Measurements from ENCODE around the gene GFRA1.

The GFRA1 gene

DNA sequence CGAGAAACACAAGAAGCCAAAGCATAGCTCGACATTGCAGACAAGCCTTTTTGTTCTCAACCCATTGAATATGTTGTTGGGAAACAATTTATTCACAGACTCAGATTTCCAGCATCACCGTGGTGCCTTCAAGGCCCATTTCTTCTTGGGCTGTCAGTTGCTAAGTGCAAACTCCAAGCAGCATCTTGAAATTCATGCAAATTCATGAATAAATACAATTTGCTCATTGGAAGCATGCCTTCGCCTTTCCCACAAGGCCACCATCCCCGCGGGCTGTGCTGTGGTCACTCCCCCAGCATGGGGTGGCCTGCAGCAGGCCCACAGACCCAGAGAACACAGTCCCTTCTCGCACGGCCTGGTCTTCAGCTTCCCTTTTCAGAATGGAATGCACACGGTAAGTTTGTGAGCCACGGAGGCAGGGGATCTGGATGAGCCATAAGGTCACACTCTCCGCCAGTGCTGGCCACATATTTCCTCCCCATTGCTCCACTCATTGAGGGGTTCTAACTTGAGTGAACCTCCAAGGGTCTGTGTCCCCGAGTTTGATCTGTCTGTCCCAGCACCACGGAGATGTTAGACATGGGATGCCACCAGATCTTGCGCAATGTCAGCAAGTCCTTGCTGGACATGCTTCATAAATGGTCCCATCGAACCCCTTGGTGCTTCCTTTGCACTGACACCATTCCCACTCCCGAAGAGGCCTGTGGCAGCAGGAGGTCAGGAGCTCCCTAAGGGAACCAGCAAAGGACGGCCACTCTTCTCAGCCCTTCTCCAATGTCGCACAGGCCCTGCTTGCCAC is 109.5 kb downstream of the GFRA1 start:
- TF ChIP-seq, protein P1, sequence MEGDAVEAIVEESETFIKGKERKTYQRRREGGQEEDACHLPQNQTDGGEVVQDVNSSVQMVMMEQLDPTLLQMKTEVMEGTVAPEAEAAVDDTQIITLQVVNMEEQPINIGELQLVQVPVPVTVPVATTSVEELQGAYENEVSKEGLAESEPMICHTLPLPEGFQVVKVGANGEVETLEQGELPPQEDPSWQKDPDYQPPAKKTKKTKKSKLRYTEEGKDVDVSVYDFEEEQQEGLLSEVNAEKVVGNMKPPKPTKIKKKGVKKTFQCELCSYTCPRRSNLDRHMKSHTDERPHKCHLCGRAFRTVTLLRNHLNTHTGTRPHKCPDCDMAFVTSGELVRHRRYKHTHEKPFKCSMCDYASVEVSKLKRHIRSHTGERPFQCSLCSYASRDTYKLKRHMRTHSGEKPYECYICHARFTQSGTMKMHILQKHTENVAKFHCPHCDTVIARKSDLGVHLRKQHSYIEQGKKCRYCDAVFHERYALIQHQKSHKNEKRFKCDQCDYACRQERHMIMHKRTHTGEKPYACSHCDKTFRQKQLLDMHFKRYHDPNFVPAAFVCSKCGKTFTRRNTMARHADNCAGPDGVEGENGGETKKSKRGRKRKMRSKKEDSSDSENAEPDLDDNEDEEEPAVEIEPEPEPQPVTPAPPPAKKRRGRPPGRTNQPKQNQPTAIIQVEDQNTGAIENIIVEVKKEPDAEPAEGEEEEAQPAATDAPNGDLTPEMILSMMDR (IDR thresholded peaks at IDR 0.05), result no peak
- no peaks in the 10 kb centered on the region for H3K4me1 ChIP-seq (ENCODE audit: control insufficient read depth in 1 of 2, insufficient read depth in 1 of 2, low read depth in 1 of 2, low read length in 1 of 2)
- no peak overlapping the region for H3K27ac ChIP-seq

DNA sequence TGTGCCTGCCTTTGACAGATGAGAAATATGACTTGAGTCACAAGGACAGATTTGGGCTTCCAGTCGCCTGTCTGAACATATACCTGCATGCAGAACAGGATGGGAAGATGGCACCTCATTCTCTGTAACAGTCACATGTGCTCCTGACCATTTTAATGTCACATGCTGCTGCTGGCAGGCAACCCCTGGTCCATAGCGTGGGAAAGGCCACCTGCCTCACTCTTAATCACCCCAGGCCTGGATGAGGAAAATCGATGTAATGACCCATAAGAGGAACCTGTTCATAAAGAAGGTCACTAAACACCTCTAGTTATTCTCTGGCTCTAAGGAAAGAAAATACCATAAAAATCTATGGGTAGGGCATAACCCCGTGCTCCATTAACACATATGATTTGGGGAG is 110.2 kb downstream of the GFRA1 start:
- no peaks in the 10 kb centered on the region for H3K4me1 ChIP-seq (ENCODE audit: control insufficient read depth in 1 of 2, insufficient read depth in 1 of 2, low read depth in 1 of 2, low read length in 1 of 2)
- TF ChIP-seq, protein P1 (IDR thresholded peaks at IDR 0.05), result no peak
- no peaks in the 10 kb centered on the region for H3K9me3 ChIP-seq
- no peaks in the 10 kb centered on the region for H3K36me3 ChIP-seq
- H3K4me3 ChIP-seq (ENCODE audit: low read depth in 1 of 2, low read length in 1 of 2), result no peak overlapping the region
- no peaks in the 10 kb centered on the region for H3K27me3 ChIP-seq
- no peak overlapping the region for H3K27ac ChIP-seq

More for the DNA sequence above, 109.5 kb downstream of the GFRA1 start:
- H3K27me3 ChIP-seq, result no peaks in the 10 kb centered on the region
- no peak overlapping the region for H3K4me3 ChIP-seq (ENCODE audit: low read depth in 1 of 2, low read length in 1 of 2)
- H3K9me3 ChIP-seq, result no peaks in the 10 kb centered on the region
- no peaks in the 10 kb centered on the region for H3K36me3 ChIP-seq

DNA sequence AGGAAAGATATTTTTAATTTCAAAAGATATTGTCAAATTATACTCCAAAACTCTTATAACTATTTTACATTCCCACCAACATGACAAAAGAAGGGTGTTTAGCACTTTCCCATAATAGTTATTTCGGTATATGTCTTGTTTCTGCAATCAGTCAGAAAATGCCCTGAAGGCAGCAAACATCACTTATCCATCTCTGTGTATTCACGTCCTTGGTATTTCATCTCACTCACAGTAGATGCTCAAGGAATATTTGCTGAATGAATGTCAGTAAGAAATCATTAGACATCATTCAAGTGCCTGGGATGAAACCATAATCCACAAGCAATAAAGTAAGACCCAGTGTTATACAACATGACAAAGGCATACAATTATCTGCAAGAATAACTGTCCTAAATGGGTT is 112.7 kb downstream of the GFRA1 start:
- Histone ChIP-seq H3K36me3 (no peaks in the 10 kb centered on the region), H3K4me1 (ENCODE audit: control insufficient read depth in 1 of 2, insufficient read depth in 1 of 2, low read depth in 1 of 2, low read length in 1 of 2) (no peaks in the 10 kb centered on the region)

DNA sequence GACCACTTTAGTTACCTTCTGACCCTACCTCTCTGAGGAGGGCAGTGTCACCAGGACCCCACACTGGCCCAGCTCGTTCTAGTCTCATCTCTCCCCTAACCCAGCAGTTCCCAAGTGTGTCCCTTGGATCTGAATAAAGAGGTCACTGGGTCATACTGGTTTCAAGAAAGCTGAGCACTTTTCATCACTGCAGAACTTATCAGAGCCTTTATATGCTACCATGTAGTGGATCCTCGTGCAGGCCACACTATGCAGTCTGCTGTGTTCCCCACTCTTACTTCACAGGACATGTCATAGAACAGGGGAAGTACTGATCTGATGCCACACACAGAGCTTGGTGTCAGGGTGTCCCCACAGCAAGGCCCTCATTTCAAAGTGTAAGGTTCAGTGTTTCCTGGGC is 113.8 kb downstream of the GFRA1 start:
- Histone ChIP-seq H3K27me3 (no peaks in the 10 kb centered on the region), H3K4me3 (ENCODE audit: low read depth in 1 of 2, low read length in 1 of 2) (no peak overlapping the region), H3K36me3 (no peaks in the 10 kb centered on the region), H3K4me1 (ENCODE audit: control insufficient read depth in 1 of 2, insufficient read depth in 1 of 2, low read depth in 1 of 2, low read length in 1 of 2) (no peaks in the 10 kb centered on the region), H3K9me3 (no peaks in the 10 kb centered on the region), H3K27ac (no peak overlapping the region)
- TF ChIP-seq, protein P1 (IDR thresholded peaks at IDR 0.05), result no peak

More for the DNA sequence above, 112.7 kb downstream of the GFRA1 start:
- Histone ChIP-seq H3K27ac (no peak overlapping the region), H3K4me3 (ENCODE audit: low read depth in 1 of 2, low read length in 1 of 2) (no peak overlapping the region), H3K27me3 (no peaks in the 10 kb centered on the region), H3K9me3 (no peaks in the 10 kb centered on the region)
- TF ChIP-seq, protein P1 (IDR thresholded peaks at IDR 0.05), result no peak

DNA sequence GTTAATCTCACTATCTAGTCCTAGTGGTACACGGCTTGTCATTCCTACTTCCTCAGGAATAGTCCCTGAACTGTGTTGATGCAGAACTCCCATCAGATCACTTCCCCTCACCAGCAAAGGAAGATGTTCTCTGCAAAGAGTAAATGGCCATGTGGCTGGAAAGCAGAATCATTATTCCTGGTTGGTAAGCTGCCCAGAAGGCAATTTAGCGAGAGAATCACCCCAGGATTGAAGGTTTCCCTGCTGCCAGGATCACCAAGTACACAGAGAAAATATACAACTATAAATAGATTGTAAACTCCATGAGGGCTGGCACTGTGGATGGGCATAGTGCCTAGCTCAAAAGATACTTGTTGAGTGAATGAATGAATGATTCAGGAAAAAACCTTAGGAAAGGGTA is 115.0 kb downstream of the GFRA1 start:
- Histone ChIP-seq H3K27me3 (no peaks in the 10 kb centered on the region), H3K4me1 (ENCODE audit: control insufficient read depth in 1 of 2, insufficient read depth in 1 of 2, low read depth in 1 of 2, low read length in 1 of 2) (no peaks in the 10 kb centered on the region), H3K9me3 (no peaks in the 10 kb centered on the region), H3K4me3 (ENCODE audit: low read depth in 1 of 2, low read length in 1 of 2) (no peak overlapping the region), H3K36me3 (no peaks in the 10 kb centered on the region), H3K27ac (no peak overlapping the region)
- TF ChIP-seq, protein P1 (IDR thresholded peaks at IDR 0.05), result no peak

Measured in neutrophil (primary cell).